IMR-90 (cell line): ENCODE measurements around the gene JSRP1. TPM values are rescaled to one million over a fixed set of nuclear protein-coding genes. Genes with fewer than 3 reads are reported as not detected.

ENCODE experiments used
- ATAC-seq: fragments of 200-7000 bp; cut with Tn5 transposase; 2 replicates; pipeline ENCODE4 v1.9.1; 2020; ENCODE audit warnings: low read depth, mild to moderate bottlenecking, moderate library complexity
- BruUV-seq: library from RNA; stranded (reverse); fragments of 400-500 nt; replicated peaks from 2 replicates; lab custom pipeline; 2021; lab: Mats Ljungman, UMichigan
- CTCF ChIA-PET: fragments of 300-600 bp; formaldehyde crosslinking; extraction: SDS; loops from one replicate; lab custom pipeline; 2021; ENCODE audit warnings: antibody characterized with exemption; lab: Yijun Ruan, JAX
- POLR2A ChIA-PET: fragments of 300-600 bp; sonication (Branson Sonifier 250); formaldehyde crosslinking; loops from one replicate; lab custom pipeline; 2022; ENCODE audit warnings: antibody characterized with exemption; ENCODE audit not compliant: unreplicated experiment; lab: Charles Lee
- DNase-seq: peaks from one replicate; pipeline ENCODE4 v3.0.0; 2013
- H2AFZ ChIP-seq: replicated peaks from 2 replicates; pipeline ENCODE3; 2013; ENCODE audit warnings: low read length, mild to moderate bottlenecking; ENCODE audit not compliant: poor library complexity
- H2AK5ac ChIP-seq: 2 replicates; pipeline ENCODE4 v1.6.1; 2013; ENCODE audit warnings: low read depth, low read length, inconsistent platforms
- H2AK9ac ChIP-seq: replicated peaks from 2 replicates; pipeline ENCODE3; 2013; ENCODE audit warnings: mild to moderate bottlenecking, low read depth, low read length, moderate library complexity; ENCODE audit not compliant: poor library complexity
- H2BK120ac ChIP-seq: 2 replicates; pipeline ENCODE4 v1.6.1; 2013; ENCODE audit warnings: low read depth, low read length, inconsistent platforms
- H2BK15ac ChIP-seq: 3 replicates; pipeline ENCODE4 v1.6.1; 2013; ENCODE audit warnings: low read depth, low read length, inconsistent platforms
- H2BK20ac ChIP-seq: 2 replicates; pipeline ENCODE4 v1.6.1; 2013; ENCODE audit warnings: low read depth, mild to moderate bottlenecking, inconsistent platforms, low read length, moderate library complexity
- H2BK5ac ChIP-seq: 2 replicates; pipeline ENCODE4 v1.6.1; 2013; ENCODE audit warnings: mild to moderate bottlenecking, low read depth, low read length, inconsistent platforms; ENCODE audit not compliant: poor library complexity, severe bottlenecking
- H3K14ac ChIP-seq: replicated peaks from 2 replicates; pipeline ENCODE4 v1.6.1; 2013; ENCODE audit warnings: low read depth, low read length, inconsistent platforms
- H3K18ac ChIP-seq: 2 replicates; pipeline ENCODE4 v1.6.1; 2013; ENCODE audit warnings: low read depth, low read length, control low read depth
- H3K23ac ChIP-seq: 2 replicates; pipeline ENCODE4 v1.6.1; 2013; ENCODE audit warnings: low read depth, low read length, inconsistent platforms
- H3K27ac ChIP-seq: 2 replicates; pipeline ENCODE4 v1.5.1; 2013; ENCODE audit warnings: mild to moderate bottlenecking, control low read depth, low read length; ENCODE audit not compliant: insufficient read depth
- H3K27me3 ChIP-seq: 2 replicates; pipeline ENCODE4 v1.6.1; 2013; ENCODE audit warnings: low read length; ENCODE audit not compliant: control insufficient read depth, insufficient read depth
- H3K36me3 ChIP-seq: 2 replicates; pipeline ENCODE4 v1.6.1; 2013; ENCODE audit warnings: low read length, mixed read lengths; ENCODE audit not compliant: control insufficient read depth, insufficient read depth
- H3K4ac ChIP-seq: 2 replicates; pipeline ENCODE4 v1.6.1; 2013; ENCODE audit warnings: low read depth, low read length, inconsistent platforms
- H3K4me1 ChIP-seq: 2 replicates; pipeline ENCODE4 v1.6.1; 2013; ENCODE audit warnings: low read length, mixed read lengths; ENCODE audit not compliant: control insufficient read depth, insufficient read depth
- H3K4me2 ChIP-seq: 2 replicates; pipeline ENCODE4 v1.6.1; 2013; ENCODE audit warnings: low read depth, mild to moderate bottlenecking, control low read depth, low read length, moderate library complexity
- H3K4me3 ChIP-seq: 2 replicates; pipeline ENCODE4 v1.5.1; 2013; ENCODE audit warnings: low read depth, mild to moderate bottlenecking, control low read depth, low read length, moderate library complexity; ENCODE audit not compliant: insufficient read depth
- H3K56ac ChIP-seq: 2 replicates; pipeline ENCODE4 v1.6.1; 2013; ENCODE audit warnings: low read length, inconsistent platforms; ENCODE audit not compliant: insufficient read depth; ENCODE audit errors: extremely low read depth
- H3K79me1 ChIP-seq, 2 experiments: 2 replicates each; pipeline ENCODE4 v1.6.1; 2013; ENCODE audit warnings: low read length in 2 of 2, inconsistent platforms in 1 of 2, low read depth in 1 of 2
- H3K9ac ChIP-seq: 2 replicates; pipeline ENCODE4 v1.6.1; 2013; ENCODE audit warnings: low read depth, low read length, control low read depth
- H3K9me1 ChIP-seq: 2 replicates; pipeline ENCODE4 v1.6.1; 2013; ENCODE audit warnings: low read length, inconsistent platforms; ENCODE audit not compliant: insufficient read depth
- H3K9me3 ChIP-seq: 2 replicates; pipeline ENCODE4 v1.6.1; 2013; ENCODE audit warnings: low read length; ENCODE audit not compliant: control insufficient read depth, insufficient read depth
- H4K20me1 ChIP-seq: 2 replicates; pipeline ENCODE4 v1.6.1; 2013; ENCODE audit warnings: low read length, inconsistent platforms; ENCODE audit not compliant: insufficient read depth
- H4K5ac ChIP-seq: 2 replicates; pipeline ENCODE4 v1.6.1; 2013; ENCODE audit warnings: mild to moderate bottlenecking, low read depth, low read length, control low read depth
- H4K8ac ChIP-seq, 2 experiments: 2 replicates each; pipeline ENCODE4 v1.6.1; 2013; ENCODE audit warnings: low read depth in 2 of 2, low read length in 2 of 2, control low read depth in 1 of 2, inconsistent platforms in 1 of 2
- H4K91ac ChIP-seq: 2 replicates; pipeline ENCODE4 v1.6.1; 2013; ENCODE audit warnings: low read depth, low read length, inconsistent platforms; ENCODE audit not compliant: insufficient read depth
- BHLHE40 ChIP-seq: fragments of 150-350 bp; IDR thresholded peaks from 2 replicates; pipeline ENCODE4 v1.6.1; 2016; ENCODE audit warnings: mild to moderate bottlenecking, low read depth, low read length
- MAFK ChIP-seq: IDR thresholded peaks from 2 replicates; pipeline ENCODE4 v1.6.1; 2012; ENCODE audit warnings: low read depth, low read length, improper control_type of control experiment
- MXI1 ChIP-seq: IDR thresholded peaks from 2 replicates; pipeline ENCODE4 v1.6.1; 2012; ENCODE audit warnings: low read depth, mild to moderate bottlenecking, low read length, moderate library complexity, borderline replicate concordance
- RCOR1 ChIP-seq: IDR thresholded peaks from 2 replicates; pipeline ENCODE4 v1.6.1; 2012; ENCODE audit warnings: mild to moderate bottlenecking, low read length, improper control_type of control experiment; ENCODE audit not compliant: insufficient replicate concordance
- WGBS, 2 experiments: methylation state at CpG; one replicate each; pipeline versions ENCODE4 v1.1.5 to v1.1.7; 2013; ENCODE audit warnings: missing lambda C conversion rate in 2 of 2; ENCODE audit not compliant: insufficient read length in 1 of 2; ENCODE audit errors: extremely low coverage in 2 of 2; 5-methylcytosine and 5-hydroxymethylcytosine counted together
- dilution Hi-C: fragments of 300-500 bp; cut with HindIII; formaldehyde crosslinking; loops from one replicate; pipeline ENCODE4 v1.14.3; 2018; ENCODE audit warnings: low sequenced_read_pairs; ENCODE audit not compliant: unreplicated experiment
- in situ Hi-C: fragments of 300-500 bp; cut with MboI; formaldehyde crosslinking; loops from 3 replicates; pipeline ENCODE4 v1.14.3; 2019; ENCODE audit warnings: low sequenced_read_pairs, inconsistent platforms, mixed read lengths
- intact Hi-C: fragments of 100-400 bp; cut with micrococcal nuclease; formaldehyde crosslinking; loops from 2 replicates; pipeline ENCODE4 v1.10.0; 2022
- polyA plus RNA-seq, 3 experiments: library from polyadenylated mRNA; depleted of rRNA; stranded (reverse); fragments of >200 nt; gene quantifications; 2 replicates each; pipeline ENCODE4 v1.2.3, GENCODE V29; 2012; ENCODE audit warnings: low replicate concordance in 1 of 3
- total RNA-seq: library from RNA; depleted of rRNA; stranded (reverse); fragments of >200 nt; gene quantifications from 2 replicates; pipeline ENCODE4 v1.2.3, GENCODE V29; 2012

The JSRP1 gene
- total and polyA plus RNA-seq, 2 of the 4 experiments (the other 2 are of a cell fraction): not detected

DNA sequence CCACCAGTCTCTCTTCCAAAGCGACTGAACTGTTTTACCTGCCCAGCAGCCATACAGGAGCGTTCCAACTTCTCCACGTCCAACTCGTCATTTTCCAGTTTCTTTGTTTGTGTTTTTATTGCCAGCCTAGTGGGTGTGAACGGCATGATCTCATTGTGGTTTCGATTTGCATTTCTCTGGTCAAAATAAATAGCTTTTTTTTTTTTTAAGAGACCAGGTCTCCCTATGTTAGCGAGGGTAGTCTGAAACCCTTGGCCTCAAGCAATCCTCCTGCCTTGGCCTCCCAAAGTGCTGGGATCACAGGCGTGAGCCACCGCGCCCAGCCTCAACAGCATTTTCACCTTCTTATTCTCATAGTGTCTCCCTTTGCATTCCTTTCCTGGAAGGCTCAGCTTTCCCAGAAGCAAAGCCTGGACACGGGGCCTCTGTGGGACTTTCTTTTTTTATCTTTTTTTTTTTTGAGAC lies 4.2 kb upstream of the JSRP1 start:
- ATAC-seq: no peak
- H2AK9ac ChIP-seq: no peak overlapping the region
- H3K27me3 ChIP-seq: no peaks in the 10 kb centered on the region
- H3K36me3 ChIP-seq: no peaks in the 10 kb centered on the region
- no TSS peak for BruUV-seq
- H3K56ac ChIP-seq: no peak overlapping the region
- H2BK15ac ChIP-seq: no peak overlapping the region
- no peak overlapping the region for H3K18ac ChIP-seq
- no peak overlapping the region for H3K23ac ChIP-seq
- TF ChIP-seq MXI1 (no peak), MAFK (no peak), RCOR1 (no peak), BHLHE40 (no peak)
- DNase-seq: no peak
- no peak overlapping the region for H2BK20ac ChIP-seq
- no peak overlapping the region for H3K9ac ChIP-seq
- no peak overlapping the region for H3K4me2 ChIP-seq
- no peak overlapping the region for H2AK5ac ChIP-seq
- H3K14ac ChIP-seq: no peak overlapping the region
- H3K79me1 ChIP-seq: no peaks in the 10 kb centered on the region
- no peak overlapping the region for H3K4ac ChIP-seq
- H3K9me3 ChIP-seq: no peaks in the 10 kb centered on the region
- CTCF ChIA-PET: interaction anchor here (0.6 kb wide), 1 partner anchor 1458 kb away, joined by 5 read pairs; no protein-coding TSS in a partner anchor
- H2AFZ ChIP-seq: no peak overlapping the region
- H4K8ac ChIP-seq: no peak overlapping the region
- no peak overlapping the region for H3K27ac ChIP-seq
- 67% methylated on average over 3 of the region's 11 CpGs; no CpG with 5 or more reads in 1 of the 2 experiments for WGBS, 2 experiments
- H3K4me1 ChIP-seq: no peaks in the 10 kb centered on the region
- dilution Hi-C loops (no loop called here), in situ Hi-C loops (no loop called here), intact Hi-C loops (no loop called here)
- H3K9me1 ChIP-seq: no peaks in the 10 kb centered on the region
- H4K91ac ChIP-seq: no peak overlapping the region
- POLR2A ChIA-PET: interaction anchor here (0.6 kb wide), 1 partner anchor 10 kb away, joined by 3 read pairs; no protein-coding TSS in a partner anchor
- no peak overlapping the region for H4K5ac ChIP-seq
- H2BK120ac ChIP-seq: no peak overlapping the region
- H2BK5ac ChIP-seq: no peak overlapping the region
- H3K4me3 ChIP-seq: no peak overlapping the region
- H4K20me1 ChIP-seq: no peaks in the 10 kb centered on the region
